Ishikawa (cell line): Measurements from ENCODE around the gene ELF5.

Experiments
- CEBPB ChIP-seq: IDR thresholded peaks from 2 replicates; pipeline ENCODE4 v1.6.1; 2012
- EGR1 ChIP-seq: IDR thresholded peaks from 2 replicates; pipeline ENCODE4 v1.6.1; 2012
- EP300 ChIP-seq: IDR thresholded peaks from 2 replicates; pipeline ENCODE4 v1.6.1; 2012; ENCODE audit warnings: borderline replicate concordance
- FOXM1 ChIP-seq: IDR thresholded peaks from 2 replicates; pipeline ENCODE4 v1.6.1; 2012; ENCODE audit warnings: low read depth, borderline replicate concordance
- TAF1 ChIP-seq: IDR thresholded peaks from 2 replicates; pipeline ENCODE4 v1.6.1; 2012; ENCODE audit warnings: low read depth, mild to moderate bottlenecking
- ZBTB7A ChIP-seq: IDR thresholded peaks from 2 replicates; pipeline ENCODE4 v1.6.1; 2012; ENCODE audit warnings: low read depth
- TF ChIP-seq, protein P1 (sequence below): IDR thresholded peaks from 2 replicates; pipeline ENCODE4 v1.6.1; 2012; ENCODE audit warnings: low read depth, mild to moderate bottlenecking
- TF ChIP-seq, protein P2 (sequence below): IDR thresholded peaks from 2 replicates; pipeline ENCODE4 v1.6.1; 2012

GRCh38 chr11:34562976-34563375 is 49.4 kb upstream of the ELF5 start:
- TF ChIP-seq ZBTB7A: no peak
- TF ChIP-seq FOXM1: no peak
- TF ChIP-seq EP300: no peak
- TF ChIP-seq TAF1: no peak
- TF ChIP-seq, protein P1, sequence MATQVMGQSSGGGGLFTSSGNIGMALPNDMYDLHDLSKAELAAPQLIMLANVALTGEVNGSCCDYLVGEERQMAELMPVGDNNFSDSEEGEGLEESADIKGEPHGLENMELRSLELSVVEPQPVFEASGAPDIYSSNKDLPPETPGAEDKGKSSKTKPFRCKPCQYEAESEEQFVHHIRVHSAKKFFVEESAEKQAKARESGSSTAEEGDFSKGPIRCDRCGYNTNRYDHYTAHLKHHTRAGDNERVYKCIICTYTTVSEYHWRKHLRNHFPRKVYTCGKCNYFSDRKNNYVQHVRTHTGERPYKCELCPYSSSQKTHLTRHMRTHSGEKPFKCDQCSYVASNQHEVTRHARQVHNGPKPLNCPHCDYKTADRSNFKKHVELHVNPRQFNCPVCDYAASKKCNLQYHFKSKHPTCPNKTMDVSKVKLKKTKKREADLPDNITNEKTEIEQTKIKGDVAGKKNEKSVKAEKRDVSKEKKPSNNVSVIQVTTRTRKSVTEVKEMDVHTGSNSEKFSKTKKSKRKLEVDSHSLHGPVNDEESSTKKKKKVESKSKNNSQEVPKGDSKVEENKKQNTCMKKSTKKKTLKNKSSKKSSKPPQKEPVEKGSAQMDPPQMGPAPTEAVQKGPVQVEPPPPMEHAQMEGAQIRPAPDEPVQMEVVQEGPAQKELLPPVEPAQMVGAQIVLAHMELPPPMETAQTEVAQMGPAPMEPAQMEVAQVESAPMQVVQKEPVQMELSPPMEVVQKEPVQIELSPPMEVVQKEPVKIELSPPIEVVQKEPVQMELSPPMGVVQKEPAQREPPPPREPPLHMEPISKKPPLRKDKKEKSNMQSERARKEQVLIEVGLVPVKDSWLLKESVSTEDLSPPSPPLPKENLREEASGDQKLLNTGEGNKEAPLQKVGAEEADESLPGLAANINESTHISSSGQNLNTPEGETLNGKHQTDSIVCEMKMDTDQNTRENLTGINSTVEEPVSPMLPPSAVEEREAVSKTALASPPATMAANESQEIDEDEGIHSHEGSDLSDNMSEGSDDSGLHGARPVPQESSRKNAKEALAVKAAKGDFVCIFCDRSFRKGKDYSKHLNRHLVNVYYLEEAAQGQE: no peak
- TF ChIP-seq, protein P2, sequence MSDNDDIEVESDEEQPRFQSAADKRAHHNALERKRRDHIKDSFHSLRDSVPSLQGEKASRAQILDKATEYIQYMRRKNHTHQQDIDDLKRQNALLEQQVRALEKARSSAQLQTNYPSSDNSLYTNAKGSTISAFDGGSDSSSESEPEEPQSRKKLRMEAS: no peak
- no peak for TF ChIP-seq EGR1
- no peak for TF ChIP-seq CEBPB
